ENCODE results near the gene CRBN.
A peak's percentile ranks its signal among the peaks of the same experiment; 100 is the strongest.

Gene CRBN

DNA sequence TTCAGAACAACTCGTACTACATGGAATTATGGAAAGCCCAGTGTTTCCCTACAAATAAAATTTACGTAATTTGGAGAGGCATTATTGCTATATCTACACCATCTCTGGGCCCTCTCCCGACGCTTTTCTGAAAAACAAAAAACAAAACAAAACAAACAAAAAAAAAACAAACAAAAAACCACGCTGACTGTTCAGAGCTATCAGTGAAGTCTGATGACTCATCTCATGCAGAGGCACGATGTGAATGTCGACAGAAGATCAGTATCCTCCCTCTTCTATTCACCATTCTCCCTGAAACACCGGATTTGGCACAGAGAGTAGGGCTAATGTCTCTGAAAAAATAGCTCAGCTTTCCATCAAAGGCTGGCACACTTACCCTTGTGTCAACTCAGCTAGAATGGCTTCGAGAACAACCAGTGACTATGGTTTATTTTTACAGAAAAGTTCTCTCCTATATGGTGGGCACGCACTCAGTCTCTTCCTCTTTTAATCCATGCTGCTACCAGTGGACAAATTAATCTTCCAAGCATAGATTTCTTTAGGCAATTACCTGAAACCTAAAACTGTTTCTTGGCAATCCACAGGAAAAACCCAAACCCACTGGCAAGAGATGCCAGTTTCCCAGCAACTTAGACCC is 1.5 kb downstream of the CRBN start:
- TF ChIP-seq, protein P1, sequence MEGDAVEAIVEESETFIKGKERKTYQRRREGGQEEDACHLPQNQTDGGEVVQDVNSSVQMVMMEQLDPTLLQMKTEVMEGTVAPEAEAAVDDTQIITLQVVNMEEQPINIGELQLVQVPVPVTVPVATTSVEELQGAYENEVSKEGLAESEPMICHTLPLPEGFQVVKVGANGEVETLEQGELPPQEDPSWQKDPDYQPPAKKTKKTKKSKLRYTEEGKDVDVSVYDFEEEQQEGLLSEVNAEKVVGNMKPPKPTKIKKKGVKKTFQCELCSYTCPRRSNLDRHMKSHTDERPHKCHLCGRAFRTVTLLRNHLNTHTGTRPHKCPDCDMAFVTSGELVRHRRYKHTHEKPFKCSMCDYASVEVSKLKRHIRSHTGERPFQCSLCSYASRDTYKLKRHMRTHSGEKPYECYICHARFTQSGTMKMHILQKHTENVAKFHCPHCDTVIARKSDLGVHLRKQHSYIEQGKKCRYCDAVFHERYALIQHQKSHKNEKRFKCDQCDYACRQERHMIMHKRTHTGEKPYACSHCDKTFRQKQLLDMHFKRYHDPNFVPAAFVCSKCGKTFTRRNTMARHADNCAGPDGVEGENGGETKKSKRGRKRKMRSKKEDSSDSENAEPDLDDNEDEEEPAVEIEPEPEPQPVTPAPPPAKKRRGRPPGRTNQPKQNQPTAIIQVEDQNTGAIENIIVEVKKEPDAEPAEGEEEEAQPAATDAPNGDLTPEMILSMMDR (IDR thresholded peaks at IDR 0.05; ENCODE audit: low read depth, low read length, missing control alignments): no peak
- no peak for DNase-seq (ENCODE audit: low read depth)
- no peak overlapping the region; the same call in 1 of the 2 replicates for H3K4me3 ChIP-seq (ENCODE audit: low read depth, low read length)

DNA sequence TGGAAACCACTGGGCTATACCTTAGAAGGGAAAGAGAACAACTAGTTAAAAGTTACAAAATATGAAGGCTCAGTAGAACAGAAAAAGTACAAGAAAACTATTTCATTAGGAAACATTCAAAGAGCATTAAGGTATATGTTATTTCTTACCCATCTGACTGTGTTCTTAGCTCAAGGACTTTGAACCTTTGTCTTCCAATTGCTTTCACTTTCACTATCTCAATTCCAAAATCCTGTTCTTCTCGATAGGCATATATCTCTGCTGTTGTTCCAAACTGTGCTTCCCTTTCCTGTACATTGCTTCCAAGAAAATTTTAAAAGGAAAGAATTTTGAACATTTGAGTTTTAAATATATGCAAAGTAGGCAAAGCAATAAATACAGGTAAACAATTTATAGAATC is 6.9 kb downstream of the CRBN start:
- TF ChIP-seq, protein P1 (IDR thresholded peaks at IDR 0.05; ENCODE audit: low read depth, low read length, missing control alignments): no peak
- no peak overlapping the region for H3K4me3 ChIP-seq (ENCODE audit: low read depth, low read length)
- no peak for DNase-seq (ENCODE audit: low read depth)

DNA sequence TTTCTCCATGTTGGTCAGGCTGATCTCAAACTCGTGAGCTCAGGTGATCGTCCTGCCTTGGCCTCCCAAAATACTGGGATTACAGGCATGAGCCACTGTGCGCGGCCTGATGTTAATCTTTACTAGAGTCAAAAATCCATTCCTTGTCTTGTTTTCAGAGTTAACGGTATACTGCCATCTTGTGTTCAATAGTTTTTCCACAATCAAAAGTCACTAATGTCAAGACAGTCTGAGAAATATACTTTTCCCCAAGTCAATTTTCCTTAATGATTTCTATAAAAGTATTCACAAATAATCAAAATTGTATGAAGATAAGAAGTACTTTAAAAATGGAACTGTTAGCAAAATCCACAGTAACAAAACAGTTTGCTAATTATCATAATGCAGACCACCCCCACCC is 8.5 kb downstream of the CRBN start:
- TF ChIP-seq, protein P1 (IDR thresholded peaks at IDR 0.05; ENCODE audit: low read depth, low read length, missing control alignments): peak; percentile 31
- DNase-seq (ENCODE audit: low read depth): no peak
- no peak overlapping the region for H3K4me3 ChIP-seq (ENCODE audit: low read depth, low read length)

DNA sequence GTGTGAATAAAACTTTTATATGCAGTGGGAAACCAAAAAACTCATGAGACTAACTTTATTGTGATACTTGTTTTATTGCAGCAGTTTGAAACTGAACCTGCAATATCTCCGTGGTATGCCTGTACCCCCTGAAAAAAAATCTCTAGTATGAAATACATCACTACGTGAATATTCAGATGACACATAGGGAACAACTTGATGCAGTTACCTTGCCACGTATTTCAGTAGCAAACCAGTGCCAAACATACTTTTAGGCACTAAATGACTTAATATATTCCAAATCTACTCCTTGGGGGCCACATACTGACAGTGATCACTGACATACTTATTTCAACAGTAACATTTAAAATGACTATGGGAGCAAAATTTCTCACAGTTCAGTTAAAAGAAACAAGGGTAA is 13.8 kb downstream of the CRBN start:
- DNase-seq (ENCODE audit: low read depth): no peak
- H3K4me3 ChIP-seq (ENCODE audit: low read depth, low read length): no peak overlapping the region
- TF ChIP-seq, protein P1 (IDR thresholded peaks at IDR 0.05; ENCODE audit: low read depth, low read length, missing control alignments): no peak

DNA sequence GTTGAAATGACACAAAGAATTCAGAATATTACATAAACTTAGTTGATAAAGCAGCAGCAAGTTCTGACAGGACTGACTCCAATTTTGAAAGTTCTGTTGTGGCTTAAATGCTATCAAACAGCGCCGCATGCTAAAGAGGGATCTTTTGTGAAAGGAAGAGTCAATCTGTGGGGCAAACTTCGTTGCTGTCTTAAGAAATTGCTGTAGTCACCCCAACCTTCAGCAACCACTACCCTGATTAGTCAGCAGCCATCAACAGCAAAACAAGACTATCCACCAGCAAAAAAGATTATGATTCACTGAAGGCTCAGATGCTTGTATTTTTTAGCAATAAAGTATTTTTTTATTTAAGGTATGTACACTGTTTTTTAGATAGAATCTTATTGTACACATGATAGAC is 14.2 kb downstream of the CRBN start:
- TF ChIP-seq, protein P1 (IDR thresholded peaks at IDR 0.05; ENCODE audit: low read depth, low read length, missing control alignments): no peak
- no peak overlapping the region for H3K4me3 ChIP-seq (ENCODE audit: low read depth, low read length)
- no peak for DNase-seq (ENCODE audit: low read depth)

DNA sequence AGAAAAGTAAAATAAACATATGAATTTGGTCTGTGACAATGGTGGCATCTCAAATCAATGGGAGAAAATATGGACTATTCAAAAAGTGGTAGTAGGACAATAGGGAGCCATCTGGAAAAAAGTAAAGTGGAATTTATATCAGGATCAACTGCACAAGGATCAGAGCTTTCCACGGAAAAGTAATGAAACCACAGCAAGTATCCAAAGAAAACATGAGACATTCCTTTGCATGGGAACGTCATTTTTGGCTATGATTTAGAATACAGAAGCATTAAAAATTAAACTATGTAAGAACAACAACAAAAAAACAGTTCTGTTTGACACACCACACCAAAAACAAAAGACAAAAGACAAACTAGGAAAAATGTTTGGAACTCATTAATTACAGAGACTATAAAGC is 18.7 kb downstream of the CRBN start:
- no peak overlapping the region for H3K4me3 ChIP-seq (ENCODE audit: low read depth, low read length)
- DNase-seq (ENCODE audit: low read depth): no peak
- TF ChIP-seq, protein P1 (IDR thresholded peaks at IDR 0.05; ENCODE audit: low read depth, low read length, missing control alignments): no peak

DNA sequence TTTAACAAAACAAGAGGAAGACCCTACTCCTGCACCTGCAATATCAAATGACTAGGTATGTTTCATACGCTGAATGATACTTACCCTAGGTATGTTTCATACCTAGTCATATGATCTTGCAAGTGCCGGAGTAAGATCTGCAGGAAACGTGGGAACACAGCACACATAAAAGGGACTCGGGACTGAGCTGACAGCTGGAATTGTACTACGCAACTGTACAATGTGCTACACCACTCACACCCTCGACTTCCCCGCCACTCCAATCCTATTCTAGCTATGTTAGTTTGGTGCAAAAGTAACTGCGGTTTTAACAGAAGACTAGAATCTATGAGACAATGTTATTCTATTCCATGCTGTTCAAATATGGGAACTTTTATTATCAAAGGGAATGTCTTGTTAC is 22.0 kb downstream of the CRBN start:
- TF ChIP-seq, protein P1 (IDR thresholded peaks at IDR 0.05; ENCODE audit: low read depth, low read length, missing control alignments): no peak
- DNase-seq (ENCODE audit: low read depth): no peak
- H3K4me3 ChIP-seq (ENCODE audit: low read depth, low read length): no peak overlapping the region
